Nephron (organoid): ENCODE data around the gene EDN2.

Experiments used
- H3K27ac Mint-ChIP-seq, 3 experiments: 2 replicates each; pipeline ENCODE4 v1.8.0; 2020; ENCODE audit warnings: mixed read lengths in 3 of 3, mild to moderate bottlenecking in 2 of 3, moderate library complexity in 1 of 3
- H3K27me3 Mint-ChIP-seq: 2 replicates; pipeline ENCODE4 v1.8.0; 2021; ENCODE audit warnings: low read depth, mild to moderate bottlenecking, moderate library complexity, mixed read lengths
- H3K36me3 Mint-ChIP-seq: 2 replicates; pipeline ENCODE4 v1.8.0; 2020; ENCODE audit warnings: low read depth, mixed read lengths
- H3K4me1 Mint-ChIP-seq: 2 replicates; pipeline ENCODE4 v1.8.0; 2020; ENCODE audit warnings: mixed read lengths
- H3K4me3 Mint-ChIP-seq, 3 experiments: 2 replicates each; pipeline ENCODE4 v1.8.0; 2020; ENCODE audit warnings: mild to moderate bottlenecking in 3 of 3, mixed read lengths in 3 of 3, moderate library complexity in 2 of 3
- H3K9me3 Mint-ChIP-seq: 2 replicates; pipeline ENCODE4 v1.8.0; 2020; ENCODE audit warnings: mixed read lengths
- TF ChIP-seq, protein P1 (sequence below), 3 experiments: fragments of 200-600 bp; sonication (generic); IDR thresholded peaks; one replicate each; pipeline ENCODE4 v1.5.0; 2021; ENCODE audit warnings: antibody characterized with exemption in 3 of 3; ENCODE audit not compliant: unreplicated experiment in 3 of 3

EDN2 gene

GRCh38 chr1:41500378-41500777 lies 15.9 kb upstream of the EDN2 start:
- peaks cover 64% of the 10 kb centered on the region for H3K4me1 Mint-ChIP-seq
- peak overlapping the region in 1 of 3 experiments; percentile 67 for H3K27ac Mint-ChIP-seq
- H3K36me3 Mint-ChIP-seq: no peaks in the 10 kb centered on the region
- peaks cover 13% of the 10 kb centered on the region for H3K27me3 Mint-ChIP-seq
- no peaks in the 10 kb centered on the region for H3K9me3 Mint-ChIP-seq
- TF ChIP-seq, protein P1, sequence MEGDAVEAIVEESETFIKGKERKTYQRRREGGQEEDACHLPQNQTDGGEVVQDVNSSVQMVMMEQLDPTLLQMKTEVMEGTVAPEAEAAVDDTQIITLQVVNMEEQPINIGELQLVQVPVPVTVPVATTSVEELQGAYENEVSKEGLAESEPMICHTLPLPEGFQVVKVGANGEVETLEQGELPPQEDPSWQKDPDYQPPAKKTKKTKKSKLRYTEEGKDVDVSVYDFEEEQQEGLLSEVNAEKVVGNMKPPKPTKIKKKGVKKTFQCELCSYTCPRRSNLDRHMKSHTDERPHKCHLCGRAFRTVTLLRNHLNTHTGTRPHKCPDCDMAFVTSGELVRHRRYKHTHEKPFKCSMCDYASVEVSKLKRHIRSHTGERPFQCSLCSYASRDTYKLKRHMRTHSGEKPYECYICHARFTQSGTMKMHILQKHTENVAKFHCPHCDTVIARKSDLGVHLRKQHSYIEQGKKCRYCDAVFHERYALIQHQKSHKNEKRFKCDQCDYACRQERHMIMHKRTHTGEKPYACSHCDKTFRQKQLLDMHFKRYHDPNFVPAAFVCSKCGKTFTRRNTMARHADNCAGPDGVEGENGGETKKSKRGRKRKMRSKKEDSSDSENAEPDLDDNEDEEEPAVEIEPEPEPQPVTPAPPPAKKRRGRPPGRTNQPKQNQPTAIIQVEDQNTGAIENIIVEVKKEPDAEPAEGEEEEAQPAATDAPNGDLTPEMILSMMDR (IDR thresholded peaks at IDR 0.05; ENCODE audit: unreplicated experiment in 3 of 3): no peak
- H3K4me3 Mint-ChIP-seq: no peak overlapping the region

DNA sequence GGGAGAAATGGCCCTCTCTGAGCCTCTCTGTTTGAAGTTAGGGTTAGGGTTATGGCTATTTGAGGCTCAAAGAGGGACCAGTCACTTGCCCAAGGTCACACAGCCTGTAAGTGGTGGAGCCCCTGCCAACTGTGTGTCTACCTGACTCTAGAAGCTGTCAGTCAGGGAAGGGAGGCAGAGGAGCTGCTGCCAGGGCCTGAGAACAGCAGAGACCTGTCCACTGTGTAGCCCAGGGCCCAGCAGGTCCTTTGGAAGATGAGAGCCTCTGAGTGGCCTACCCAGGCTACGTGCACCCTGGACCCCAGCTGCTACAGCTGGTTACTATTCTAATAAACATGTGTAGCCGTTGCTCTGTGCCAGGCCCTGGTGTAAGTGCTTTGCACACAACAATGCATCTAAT lies 15.1 kb upstream of the EDN2 start:
- H3K27me3 Mint-ChIP-seq: peaks cover 14% of the 10 kb centered on the region
- no peaks in the 10 kb centered on the region for H3K9me3 Mint-ChIP-seq
- H3K27ac Mint-ChIP-seq: peak overlapping the region in 1 of 3 experiments; percentile 37
- H3K4me3 Mint-ChIP-seq: no peak overlapping the region
- no peaks in the 10 kb centered on the region for H3K36me3 Mint-ChIP-seq
- H3K4me1 Mint-ChIP-seq: peaks cover 61% of the 10 kb centered on the region
- TF ChIP-seq, protein P1 (IDR thresholded peaks at IDR 0.05; ENCODE audit: unreplicated experiment in 3 of 3): no peak

DNA sequence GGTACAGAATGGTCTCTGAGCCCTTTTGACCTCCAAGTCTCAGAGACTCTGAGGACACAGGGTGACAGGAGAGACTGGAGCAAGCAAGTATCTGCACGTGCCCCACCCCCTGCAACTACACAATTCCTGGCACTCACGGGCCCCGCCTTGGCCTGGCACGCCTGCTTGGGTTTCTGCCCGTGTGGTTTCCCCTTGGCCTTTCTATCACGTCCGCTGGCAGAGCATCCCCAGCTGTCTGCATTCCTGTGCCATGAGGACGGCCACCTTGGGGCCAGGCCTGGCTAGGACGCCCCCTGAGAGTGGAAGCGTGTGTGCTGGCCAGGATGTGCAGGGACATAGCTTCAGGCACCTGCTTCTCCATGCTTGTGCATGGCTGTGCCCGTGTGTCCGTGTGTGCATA lies 14.3 kb upstream of the EDN2 start:
- peak overlapping the region in 2 of 3 experiments; percentile 41 to 85 for H3K27ac Mint-ChIP-seq
- H3K27me3 Mint-ChIP-seq: peaks cover 13% of the 10 kb centered on the region
- no peak overlapping the region for H3K4me3 Mint-ChIP-seq
- no peaks in the 10 kb centered on the region for H3K36me3 Mint-ChIP-seq
- H3K9me3 Mint-ChIP-seq: no peaks in the 10 kb centered on the region
- peaks cover 55% of the 10 kb centered on the region for H3K4me1 Mint-ChIP-seq
- TF ChIP-seq, protein P1 (IDR thresholded peaks at IDR 0.05; ENCODE audit: unreplicated experiment in 3 of 3): no peak

DNA sequence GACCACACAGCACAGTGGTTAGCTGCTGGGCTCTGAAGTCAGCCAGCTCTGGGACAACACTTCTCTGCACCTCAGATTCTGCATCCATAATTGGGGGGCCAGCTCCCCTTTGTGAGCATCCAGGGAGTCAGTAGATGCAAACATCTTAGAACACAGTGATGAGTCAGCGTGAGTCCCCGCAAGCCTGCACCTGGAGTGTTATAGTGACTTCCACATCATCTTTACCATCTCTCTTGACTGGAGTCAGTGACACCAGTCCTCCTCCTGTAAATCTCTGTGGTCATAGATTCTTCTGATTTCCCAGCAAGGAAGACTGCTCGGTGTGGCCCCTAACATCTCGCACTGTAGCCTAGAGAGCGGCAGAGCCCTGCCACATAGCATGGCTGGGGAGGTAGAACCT lies 13.9 kb upstream of the EDN2 start:
- H3K36me3 Mint-ChIP-seq: no peaks in the 10 kb centered on the region
- peaks cover 51% of the 10 kb centered on the region for H3K4me1 Mint-ChIP-seq
- no peaks in the 10 kb centered on the region for H3K9me3 Mint-ChIP-seq
- H3K27ac Mint-ChIP-seq: peak overlapping the region in 2 of 3 experiments; percentile 41 to 85
- H3K4me3 Mint-ChIP-seq: no peak overlapping the region
- TF ChIP-seq, protein P1 (IDR thresholded peaks at IDR 0.05; ENCODE audit: unreplicated experiment in 3 of 3): no peak
- peaks cover 10% of the 10 kb centered on the region for H3K27me3 Mint-ChIP-seq

DNA sequence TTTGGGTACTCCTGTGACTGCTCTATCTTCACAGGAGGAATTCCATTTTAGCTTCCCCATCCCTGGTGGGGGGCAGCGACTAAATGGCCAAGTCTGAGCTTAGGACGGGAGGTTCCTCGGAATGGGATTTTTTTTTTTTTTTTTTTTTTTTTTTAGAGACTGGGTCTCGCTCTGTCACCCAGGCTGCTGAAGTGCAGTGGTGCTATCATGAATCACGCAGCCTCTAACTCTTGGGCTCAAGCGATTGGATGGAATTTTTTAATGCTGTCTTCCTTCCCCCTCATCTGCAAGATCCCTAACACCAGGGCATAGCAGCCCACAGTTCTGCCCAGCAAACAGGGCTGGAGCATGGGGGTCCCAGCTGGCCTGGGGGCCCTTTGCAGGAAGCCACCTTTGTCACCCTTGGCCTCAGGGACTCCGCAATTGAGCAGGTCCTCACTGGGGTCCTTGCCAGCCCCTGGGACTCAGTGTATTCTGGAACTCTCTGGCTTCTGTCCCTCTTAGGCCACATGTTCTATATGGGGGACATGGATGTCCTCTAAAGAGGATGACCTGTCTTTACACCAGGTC lies 13.1 kb upstream of the EDN2 start:
- TF ChIP-seq, protein P1 (IDR thresholded peaks at IDR 0.05; ENCODE audit: unreplicated experiment in 3 of 3): no peak
- Mint-ChIP-seq H3K4me3 (peak overlapping the region; percentile 47 to 61 (median 48)), H3K27ac (peak overlapping the region in 2 of 3 experiments; percentile 84 to 85), H3K27me3 (peaks cover 10% of the 10 kb centered on the region), H3K4me1 (peaks cover 47% of the 10 kb centered on the region), H3K36me3 (no peaks in the 10 kb centered on the region), H3K9me3 (no peaks in the 10 kb centered on the region)

- Mint-ChIP-seq H3K27ac (peak overlapping the region in 2 of 3 experiments; percentile 84 to 85), H3K4me1 (peaks cover 46% of the 10 kb centered on the region), H3K27me3 (peaks cover 10% of the 10 kb centered on the region), H3K4me3 (peak overlapping the region; percentile 54 to 61 (median 59)), H3K9me3 (no peaks in the 10 kb centered on the region), H3K36me3 (no peaks in the 10 kb centered on the region)
- TF ChIP-seq, protein P1 (IDR thresholded peaks at IDR 0.05; ENCODE audit: unreplicated experiment in 3 of 3): no peak
These were observed 12.6 kb upstream of the EDN2 start for GRCh38 chr1:41497056-41497440.
